NCI-H1092 treated with DMSO at 0.1 percent for 48 hours (cell line): ENCODE data around the gene GNB2.

Source experiments
- DNase-seq: peaks from one replicate; lab custom pipeline; 2025; lab: John Stamatoyannopoulos, UW

Gene GNB2

GRCh38 chr7:100681491-100682227, 8.1 kb downstream of the GNB2 start:
- no peak for DNase-seq

DNA sequence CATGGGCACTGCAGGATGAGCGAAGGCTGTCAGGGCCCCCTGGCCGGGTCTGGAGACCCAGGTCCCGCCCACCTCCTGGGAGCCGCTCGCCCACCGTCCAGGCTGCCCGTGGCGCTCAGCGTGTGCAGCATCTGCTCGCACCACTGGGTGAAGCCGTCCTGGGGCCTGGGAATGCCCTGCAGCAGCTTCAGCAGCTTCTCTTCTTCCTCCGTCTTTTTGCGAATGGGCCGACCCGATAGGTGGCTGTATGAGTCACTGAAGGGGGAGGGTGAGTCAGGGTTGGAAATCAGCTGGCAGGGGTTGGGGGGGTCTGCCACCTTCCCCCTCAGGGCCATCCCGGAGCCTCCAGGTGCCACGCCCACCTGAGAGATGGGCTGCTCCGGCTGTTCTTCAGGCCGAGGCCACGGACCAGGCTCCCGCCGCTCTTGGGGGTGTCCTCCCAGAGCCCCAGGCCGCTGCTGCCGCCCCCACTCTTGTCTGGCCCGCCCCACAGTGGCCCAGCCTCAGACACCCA, 8.7 kb downstream of the GNB2 start:
- no peak for DNase-seq

- DNase-seq = no peak
Measured at GRCh38 chr7:100682991-100683658, 9.6 kb downstream of the GNB2 start.

DNA sequence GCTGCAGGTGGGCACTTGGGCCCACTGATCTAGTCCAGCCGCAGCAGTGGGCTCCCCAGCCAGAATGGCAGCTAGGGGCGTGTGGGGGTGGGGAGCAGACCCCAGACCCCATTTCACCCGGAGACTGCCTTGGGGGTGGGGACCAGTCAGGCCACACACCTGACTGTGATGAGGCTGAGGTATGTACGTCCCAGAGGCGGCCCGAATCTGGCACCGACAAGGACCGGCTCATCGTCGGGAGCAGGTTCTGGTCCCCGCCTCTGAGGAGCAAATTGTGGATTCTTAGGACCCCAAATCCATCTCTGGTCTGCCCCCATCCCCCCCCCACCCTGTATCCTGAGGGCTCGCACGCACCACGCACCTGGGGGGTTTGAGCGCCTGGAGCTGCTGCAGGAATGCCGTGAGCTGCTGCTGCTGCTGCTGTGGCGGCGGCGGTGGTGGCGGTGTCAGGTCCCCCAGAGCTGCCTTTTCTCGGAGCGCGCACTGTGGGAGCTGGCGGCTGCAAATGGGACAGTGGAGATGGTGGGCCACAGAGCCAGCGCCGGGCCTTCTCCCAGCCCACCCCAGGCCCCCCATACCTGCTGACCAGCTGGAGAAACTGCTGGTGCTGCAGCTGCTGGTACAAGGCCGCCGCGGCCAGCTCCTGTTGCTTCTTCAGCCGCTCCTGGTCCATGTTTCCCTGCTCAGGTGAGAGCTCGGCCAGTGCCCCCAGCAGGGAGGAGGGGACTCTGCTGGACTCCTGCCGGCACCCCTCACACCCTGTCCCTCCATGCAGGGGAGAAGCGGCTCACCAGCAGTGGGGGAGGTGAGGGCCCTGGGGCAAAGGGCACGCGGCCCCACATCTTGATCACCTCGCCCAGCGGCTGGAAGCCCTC, 10.4 kb downstream of the GNB2 start:
- DNase-seq = no peak

GRCh38 chr7:100684534-100685042, 11.0 kb downstream of the GNB2 start:
- no peak for DNase-seq

DNA sequence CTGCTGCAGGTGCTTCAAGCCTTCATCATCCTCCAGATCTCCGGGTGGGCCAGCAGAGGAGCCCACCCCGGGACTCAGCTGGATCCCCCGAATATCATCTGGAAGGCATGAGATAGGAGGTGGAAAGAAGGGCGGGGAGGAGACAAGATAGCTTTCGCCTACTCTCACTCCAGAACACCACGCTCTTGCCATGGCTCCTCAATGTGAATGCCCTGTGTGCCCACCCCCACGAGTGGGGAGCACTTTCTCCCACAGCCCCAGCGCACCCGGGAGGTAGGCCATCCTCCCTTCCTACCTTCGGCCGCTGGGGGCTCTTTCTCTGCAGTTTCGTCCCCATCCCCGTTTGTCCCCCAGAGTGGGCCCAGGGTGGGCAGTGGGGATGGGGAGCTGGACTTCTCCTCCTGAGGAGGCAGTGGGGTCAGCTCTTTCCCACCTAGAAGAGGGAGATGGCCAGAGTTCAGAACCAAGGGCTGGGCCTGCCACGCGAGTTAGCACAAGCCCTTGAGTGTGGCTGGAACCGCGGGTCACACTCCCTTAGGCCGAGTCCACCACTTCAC, 11.6 kb downstream of the GNB2 start:
- DNase-seq = no peak

GRCh38 chr7:100685631-100686145, 12.1 kb downstream of the GNB2 start:
- no peak for DNase-seq

DNA sequence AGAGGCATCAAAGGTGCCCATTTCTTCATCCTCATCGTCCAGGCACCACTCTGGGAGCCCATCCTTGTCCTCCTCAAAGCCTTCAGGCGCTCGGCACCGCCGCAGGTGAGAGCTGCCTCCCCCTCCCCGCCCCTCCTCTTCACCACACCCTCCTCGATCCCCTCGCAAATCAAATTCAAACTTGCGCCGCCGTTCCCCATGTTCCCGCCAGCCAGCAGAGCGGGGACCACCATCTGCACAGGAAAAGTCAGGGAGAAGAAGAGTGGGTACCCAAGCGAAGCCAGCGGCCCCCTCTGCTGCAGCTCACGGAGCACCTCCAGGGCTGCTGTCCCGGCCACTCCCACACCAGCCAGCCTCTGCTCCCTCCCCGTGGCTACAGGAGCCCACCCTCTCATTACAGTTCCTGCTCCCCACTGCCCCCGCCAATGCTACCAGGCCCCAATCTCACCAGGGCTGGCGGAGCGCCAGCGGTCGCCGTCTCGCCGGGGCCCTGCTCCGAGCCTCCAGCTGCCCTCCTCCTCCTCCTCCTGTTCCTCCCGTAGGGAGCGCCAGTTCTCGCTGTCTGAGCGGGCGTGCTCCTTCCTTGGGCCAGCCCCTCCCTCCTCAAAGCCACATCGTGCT, 12.8 kb downstream of the GNB2 start:
- no peak for DNase-seq

DNA sequence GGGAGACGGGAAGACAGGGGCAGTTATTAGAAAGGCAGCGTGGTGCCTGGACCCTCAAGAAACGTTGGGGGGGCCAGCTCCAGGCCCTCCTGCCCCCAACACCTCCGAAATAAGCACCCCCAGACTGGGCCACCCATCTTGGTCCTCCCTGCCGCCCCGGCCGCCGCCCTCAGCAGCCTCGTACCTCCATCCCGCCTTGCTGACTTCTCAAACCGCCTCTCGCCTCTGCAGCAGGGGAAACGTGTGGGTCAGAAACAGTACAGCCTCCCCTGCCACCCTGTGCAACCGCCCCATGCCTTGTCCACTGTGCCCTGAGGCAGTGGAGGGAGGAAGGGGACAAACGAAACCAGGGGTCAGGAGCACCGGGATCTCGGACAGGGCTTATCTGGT, 13.3 kb downstream of the GNB2 start:
- no peak for DNase-seq

- no peak for DNase-seq
Measured at GRCh38 chr7:100687261-100687660, 13.7 kb downstream of the GNB2 start.

DNA sequence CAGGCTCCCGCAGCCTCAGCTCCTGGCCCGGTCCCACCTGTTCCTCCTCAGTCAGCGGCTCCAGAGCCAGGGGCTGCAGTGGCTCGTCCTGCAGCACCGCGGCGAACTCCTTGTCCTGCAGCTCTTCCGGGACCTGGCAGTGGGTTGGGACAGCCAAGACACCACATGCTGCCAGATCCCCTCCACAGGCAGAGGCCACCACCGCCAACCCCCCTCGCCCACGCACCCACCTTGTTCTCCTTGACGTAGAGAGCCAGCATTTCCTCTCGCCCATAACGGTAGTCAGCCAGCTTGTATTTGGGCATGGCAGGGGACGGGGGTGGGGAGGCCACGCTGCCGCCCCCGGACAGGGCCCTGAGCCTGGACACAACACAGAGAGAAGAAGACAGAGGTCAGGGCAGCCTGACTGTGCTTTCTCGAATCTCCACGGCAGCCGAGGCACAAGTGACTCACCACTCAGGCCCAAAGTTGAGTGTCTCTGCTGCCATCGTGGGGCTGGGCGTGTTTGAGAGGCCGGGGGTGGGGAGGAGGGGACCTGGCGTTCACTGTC, 14.3 kb downstream of the GNB2 start:
- DNase-seq = no peak

DNA sequence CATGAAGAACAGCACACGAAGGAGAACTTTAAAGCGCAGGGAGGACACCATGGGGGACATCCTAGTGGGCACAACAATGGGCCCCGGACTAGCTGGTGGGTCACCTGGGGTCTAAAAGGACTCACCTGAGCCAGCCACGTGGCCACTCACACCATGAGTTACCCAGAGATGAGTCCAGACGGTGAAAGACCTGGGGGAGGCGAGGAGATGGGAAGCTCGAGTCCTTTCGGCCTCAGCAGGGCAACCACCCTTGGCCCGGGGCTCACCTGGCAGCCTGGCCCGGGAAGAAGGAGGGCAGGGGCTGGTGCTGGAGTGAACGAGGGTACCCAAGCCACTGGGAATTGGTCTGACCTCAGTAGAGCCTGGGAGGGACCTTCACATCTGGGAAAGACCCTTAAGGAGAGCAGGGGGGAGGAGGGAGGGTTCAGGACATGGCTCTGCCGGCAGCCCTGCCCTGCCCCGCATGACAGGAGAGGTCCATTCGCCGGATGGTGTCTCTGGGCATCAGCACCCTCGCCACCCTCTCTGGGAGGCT, 14.9 kb downstream of the GNB2 start:
- DNase-seq = no peak

GRCh38 chr7:100689230-100690135, 15.9 kb downstream of the GNB2 start:
- DNase-seq = no peak

- peak; percentile 68 for DNase-seq
Measured at GRCh38 chr7:100691676-100692577, 18.4 kb downstream of the GNB2 start.

- DNase-seq = no peak
Measured at GRCh38 chr7:100692578-100692961, 19.0 kb downstream of the GNB2 start.

- DNase-seq = no peak
Measured at GRCh38 chr7:100693312-100694097, 20.0 kb downstream of the GNB2 start.

GRCh38 chr7:100694098-100694745, 20.7 kb downstream of the GNB2 start, which contains the start of gene GIGYF1:
Gene GIGYF1, minus strand, starts transcription at chr7:100694250. Its CDS starts 6,012 bp downstream, at chr7:100688238.
- peak; percentile 51 for DNase-seq
